ENCODE measurements around the gene POLR3C. TPM values are rescaled to one million over a fixed set of nuclear protein-coding genes. Genes with fewer than 3 reads are reported as not detected.

The POLR3C gene
- total and polyA plus RNA-seq, 2 of the 4 experiments (the other 2 are of a cell fraction) = 47.0 to 94.1 TPM

GRCh38 chr1:145804235-145805045, 19.6 kb upstream of the POLR3C start (continued):
- TF ChIP-seq RFX5 (IDR thresholded peaks at IDR 0.05; ENCODE audit: low read depth, low read length) = no peak

DNA sequence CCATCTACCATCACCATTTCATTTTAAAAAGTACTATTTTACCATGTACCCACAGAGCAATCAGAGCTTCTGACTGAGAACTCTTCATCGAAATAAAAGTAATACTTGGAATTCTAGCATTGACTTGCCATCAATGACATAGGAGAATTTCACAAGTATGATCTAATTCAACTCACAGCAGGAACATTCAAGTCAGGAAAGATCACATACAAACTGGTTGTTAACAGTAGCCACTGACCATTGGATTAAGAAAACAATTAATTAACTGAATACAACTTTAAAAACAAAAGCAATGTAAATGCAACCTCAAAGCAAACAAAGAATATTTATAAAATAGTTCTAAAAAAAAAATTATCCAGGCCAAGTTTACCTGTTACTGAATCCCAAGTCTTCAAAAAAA, 18.9 kb upstream of the POLR3C start:
- Histone ChIP-seq H2AK9ac (replicated peaks; ENCODE audit: low read depth, low read length, poor library complexity) (no peak overlapping the region), H3K18ac (ENCODE audit: low read depth, low read length) (no peak overlapping the region), H4K8ac (ENCODE audit: low read depth in 2 of 2, low read length in 2 of 2) (no peak overlapping the region), H3K27me3 (ENCODE audit: control insufficient read depth, insufficient read depth, low read length) (no peaks in the 10 kb centered on the region), H3K36me3 (ENCODE audit: control insufficient read depth, insufficient read depth, low read length) (no peaks in the 10 kb centered on the region), H4K91ac (ENCODE audit: insufficient read depth, low read depth, low read length) (no peak overlapping the region), H3K9ac (ENCODE audit: low read depth, low read length) (no peak overlapping the region), H3K23ac (ENCODE audit: low read depth, low read length) (no peak overlapping the region), H2BK120ac (ENCODE audit: low read depth, low read length) (no peak overlapping the region), H3K4ac (ENCODE audit: low read depth, low read length) (no peak overlapping the region), H3K9me3 (ENCODE audit: control insufficient read depth, insufficient read depth, low read length) (no peaks in the 10 kb centered on the region), H2BK20ac (ENCODE audit: low read depth, low read length) (no peak overlapping the region), H3K9me1 (ENCODE audit: insufficient read depth, low read length) (peaks cover 6% of the 10 kb centered on the region; the same call in 1 of the 2 replicates), H3K56ac (ENCODE audit: extremely low read depth, insufficient read depth, low read length) (no peak overlapping the region), H3K4me3 (ENCODE audit: insufficient read depth, low read depth, low read length) (no peak overlapping the region), H2BK15ac (ENCODE audit: low read depth, low read length) (no peak overlapping the region), H2AFZ (replicated peaks; ENCODE audit: low read length, poor library complexity) (no peak overlapping the region), H4K20me1 (ENCODE audit: insufficient read depth, low read length) (peaks cover 70% of the 10 kb centered on the region), H4K5ac (ENCODE audit: low read depth, low read length) (no peak overlapping the region), H3K79me1 (ENCODE audit: low read depth in 1 of 2, low read length in 2 of 2) (peaks cover 16 to 60% of the 10 kb centered on the region in 2 experiments), H3K14ac (replicated peaks; ENCODE audit: low read depth, low read length) (no peak overlapping the region), H3K4me1 (ENCODE audit: control insufficient read depth, insufficient read depth, low read length) (peaks cover 10% of the 10 kb centered on the region), H2BK5ac (ENCODE audit: low read depth, low read length, poor library complexity, severe bottlenecking) (peak overlapping the region; percentile 37), H3K4me2 (ENCODE audit: low read depth, low read length) (no peak overlapping the region), H3K27ac (ENCODE audit: insufficient read depth, low read length) (no peak overlapping the region), H2AK5ac (ENCODE audit: low read depth, low read length) (no peak overlapping the region)
- CTCF ChIA-PET = interaction anchor here (0.7 kb wide), 1 partner anchor 156 kb away, joined by 3 read pairs; no protein-coding TSS in a partner anchor
- ATAC-seq (ENCODE audit: low read depth) (no peak), DNase-seq (peak; percentile 43)
- no CpG with 5 or more reads among the region's 1 CpG for WGBS, 2 experiments (ENCODE audit: extremely low coverage in 2 of 2, insufficient read length in 1 of 2)
- POLR2A ChIA-PET (ENCODE audit: unreplicated experiment) = no interaction called here
- dilution Hi-C loops (cut with HindIII; ENCODE audit: low sequenced_read_pairs, unreplicated experiment) (no loop called here), in situ Hi-C loops (cut with MboI; ENCODE audit: low sequenced_read_pairs) (no loop called here), intact Hi-C loops (cut with micrococcal nuclease) (no loop called here)
- TF ChIP-seq, protein P1, sequence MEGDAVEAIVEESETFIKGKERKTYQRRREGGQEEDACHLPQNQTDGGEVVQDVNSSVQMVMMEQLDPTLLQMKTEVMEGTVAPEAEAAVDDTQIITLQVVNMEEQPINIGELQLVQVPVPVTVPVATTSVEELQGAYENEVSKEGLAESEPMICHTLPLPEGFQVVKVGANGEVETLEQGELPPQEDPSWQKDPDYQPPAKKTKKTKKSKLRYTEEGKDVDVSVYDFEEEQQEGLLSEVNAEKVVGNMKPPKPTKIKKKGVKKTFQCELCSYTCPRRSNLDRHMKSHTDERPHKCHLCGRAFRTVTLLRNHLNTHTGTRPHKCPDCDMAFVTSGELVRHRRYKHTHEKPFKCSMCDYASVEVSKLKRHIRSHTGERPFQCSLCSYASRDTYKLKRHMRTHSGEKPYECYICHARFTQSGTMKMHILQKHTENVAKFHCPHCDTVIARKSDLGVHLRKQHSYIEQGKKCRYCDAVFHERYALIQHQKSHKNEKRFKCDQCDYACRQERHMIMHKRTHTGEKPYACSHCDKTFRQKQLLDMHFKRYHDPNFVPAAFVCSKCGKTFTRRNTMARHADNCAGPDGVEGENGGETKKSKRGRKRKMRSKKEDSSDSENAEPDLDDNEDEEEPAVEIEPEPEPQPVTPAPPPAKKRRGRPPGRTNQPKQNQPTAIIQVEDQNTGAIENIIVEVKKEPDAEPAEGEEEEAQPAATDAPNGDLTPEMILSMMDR (conservative IDR thresholded peaks at IDR 0.05; ENCODE audit: low read depth, low read length) = no peak
- no peak for TF ChIP-seq RAD21 (IDR thresholded peaks at IDR 0.05; ENCODE audit: low read length)
- TF ChIP-seq MAFK (IDR thresholded peaks at IDR 0.05; ENCODE audit: low read depth, low read length) = no peak
- TF ChIP-seq SMC3 (IDR thresholded peaks at IDR 0.05; ENCODE audit: low read depth, low read length) = no peak
- TF ChIP-seq CEBPB (IDR thresholded peaks at IDR 0.05; ENCODE audit: low read depth, low read length) = no peak
- no peak for TF ChIP-seq FOS (IDR thresholded peaks at IDR 0.05; ENCODE audit: low read depth, low read length)
- no peak for TF ChIP-seq NFE2L2 (IDR thresholded peaks at IDR 0.05; ENCODE audit: low read depth, low read length)
- no TSS peak for BruUV-seq (replicated peaks)
